ENCODE results near the gene DOK5. TPM values are rescaled to one million over a fixed set of nuclear protein-coding genes. Genes with fewer than 3 reads are reported as not detected.

DOK5 gene
- total RNA-seq, 1 donor from 2014 or later: 3.5 TPM

DNA sequence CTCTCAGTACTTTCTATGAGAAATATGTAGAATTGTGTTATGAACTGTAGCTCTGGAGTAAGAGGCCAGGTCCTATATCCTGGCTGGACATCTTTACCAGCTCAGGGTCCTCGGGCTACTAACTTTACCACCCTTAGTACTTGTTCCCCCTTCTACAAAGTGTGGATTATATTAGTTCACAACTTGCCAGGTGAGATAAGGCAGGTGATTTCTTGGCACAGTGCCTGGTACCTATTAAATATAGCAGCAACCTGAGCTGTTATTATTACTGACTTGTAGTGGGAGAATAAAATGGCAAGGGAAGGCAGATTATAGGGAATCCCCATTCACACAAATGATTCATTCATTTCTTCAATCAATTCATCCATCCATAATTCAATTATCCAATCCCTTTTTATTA, 150.1 kb downstream of the DOK5 start:
- no peak overlapping the region for H3K4me3 ChIP-seq (ENCODE audit: low read depth, low read length)
- no peak for DNase-seq (ENCODE audit: low read depth)
- no peaks in the 10 kb centered on the region for H3K36me3 ChIP-seq (ENCODE audit: control insufficient read depth, insufficient read depth, low read length)
- TF ChIP-seq, protein P1, sequence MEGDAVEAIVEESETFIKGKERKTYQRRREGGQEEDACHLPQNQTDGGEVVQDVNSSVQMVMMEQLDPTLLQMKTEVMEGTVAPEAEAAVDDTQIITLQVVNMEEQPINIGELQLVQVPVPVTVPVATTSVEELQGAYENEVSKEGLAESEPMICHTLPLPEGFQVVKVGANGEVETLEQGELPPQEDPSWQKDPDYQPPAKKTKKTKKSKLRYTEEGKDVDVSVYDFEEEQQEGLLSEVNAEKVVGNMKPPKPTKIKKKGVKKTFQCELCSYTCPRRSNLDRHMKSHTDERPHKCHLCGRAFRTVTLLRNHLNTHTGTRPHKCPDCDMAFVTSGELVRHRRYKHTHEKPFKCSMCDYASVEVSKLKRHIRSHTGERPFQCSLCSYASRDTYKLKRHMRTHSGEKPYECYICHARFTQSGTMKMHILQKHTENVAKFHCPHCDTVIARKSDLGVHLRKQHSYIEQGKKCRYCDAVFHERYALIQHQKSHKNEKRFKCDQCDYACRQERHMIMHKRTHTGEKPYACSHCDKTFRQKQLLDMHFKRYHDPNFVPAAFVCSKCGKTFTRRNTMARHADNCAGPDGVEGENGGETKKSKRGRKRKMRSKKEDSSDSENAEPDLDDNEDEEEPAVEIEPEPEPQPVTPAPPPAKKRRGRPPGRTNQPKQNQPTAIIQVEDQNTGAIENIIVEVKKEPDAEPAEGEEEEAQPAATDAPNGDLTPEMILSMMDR (IDR thresholded peaks at IDR 0.05; ENCODE audit: insufficient read depth, low read length, poor library complexity, severe bottlenecking): no peak
- no peaks in the 10 kb centered on the region for H3K27me3 ChIP-seq (ENCODE audit: control insufficient read depth, insufficient read depth, low read length)

DNA sequence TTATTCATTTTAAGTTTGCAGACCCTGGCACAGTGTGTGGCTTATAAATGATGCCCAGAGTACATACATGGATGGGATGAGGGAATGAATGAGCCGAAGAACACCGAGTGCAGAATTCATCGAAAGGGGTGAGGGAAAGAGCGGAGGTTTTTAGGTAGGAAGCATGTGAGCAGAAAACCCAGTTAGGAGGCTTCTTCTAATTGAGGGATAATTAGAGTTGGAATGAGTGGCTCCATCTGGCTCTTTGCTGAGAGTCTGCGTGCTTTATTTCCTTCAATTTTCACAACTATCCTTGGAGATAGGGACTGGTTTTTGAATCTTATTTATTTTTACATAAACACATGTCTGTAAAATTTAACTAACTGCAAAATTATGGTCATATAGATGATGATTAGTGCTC, 150.7 kb downstream of the DOK5 start:
- no peaks in the 10 kb centered on the region for H3K27me3 ChIP-seq (ENCODE audit: control insufficient read depth, insufficient read depth, low read length)
- TF ChIP-seq, protein P1 (IDR thresholded peaks at IDR 0.05; ENCODE audit: insufficient read depth, low read length, poor library complexity, severe bottlenecking): no peak
- no peaks in the 10 kb centered on the region for H3K36me3 ChIP-seq (ENCODE audit: control insufficient read depth, insufficient read depth, low read length)
- H3K4me3 ChIP-seq (ENCODE audit: low read depth, low read length): no peak overlapping the region
- no peak for DNase-seq (ENCODE audit: low read depth)

GRCh38 chr20:54629632-54630031, 154.2 kb downstream of the DOK5 start:
- no peak for DNase-seq (ENCODE audit: low read depth)
- Histone ChIP-seq H3K4me3 (ENCODE audit: low read depth, low read length) (no peak overlapping the region), H3K36me3 (ENCODE audit: control insufficient read depth, insufficient read depth, low read length) (no peaks in the 10 kb centered on the region), H3K27me3 (ENCODE audit: control insufficient read depth, insufficient read depth, low read length) (no peaks in the 10 kb centered on the region)
- TF ChIP-seq, protein P1 (IDR thresholded peaks at IDR 0.05; ENCODE audit: insufficient read depth, low read length, poor library complexity, severe bottlenecking): no peak

DNA sequence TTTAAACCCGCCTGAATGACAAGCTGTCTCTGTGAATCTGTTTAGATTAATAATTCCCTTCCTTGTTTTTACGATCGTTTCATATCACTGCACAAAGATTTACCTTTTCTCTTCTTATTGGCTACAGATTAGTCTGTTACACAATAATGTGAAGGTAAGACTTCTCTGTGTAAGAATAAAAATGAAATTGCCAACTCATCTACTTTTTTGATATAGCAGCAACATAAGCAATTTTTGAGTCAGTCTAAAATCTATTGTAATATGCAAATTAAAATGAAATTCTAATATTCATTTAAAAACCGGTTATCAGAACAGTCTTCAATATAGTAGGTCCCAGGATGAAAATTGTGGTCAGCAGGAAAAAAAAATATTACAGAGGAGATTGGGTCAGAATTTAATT, 155.2 kb downstream of the DOK5 start:
- Histone ChIP-seq H3K27me3 (ENCODE audit: control insufficient read depth, insufficient read depth, low read length) (no peaks in the 10 kb centered on the region), H3K36me3 (ENCODE audit: control insufficient read depth, insufficient read depth, low read length) (no peaks in the 10 kb centered on the region), H3K4me3 (ENCODE audit: low read depth, low read length) (no peak overlapping the region)
- DNase-seq (ENCODE audit: low read depth): no peak
- TF ChIP-seq, protein P1 (IDR thresholded peaks at IDR 0.05; ENCODE audit: insufficient read depth, low read length, poor library complexity, severe bottlenecking): no peak

DNA sequence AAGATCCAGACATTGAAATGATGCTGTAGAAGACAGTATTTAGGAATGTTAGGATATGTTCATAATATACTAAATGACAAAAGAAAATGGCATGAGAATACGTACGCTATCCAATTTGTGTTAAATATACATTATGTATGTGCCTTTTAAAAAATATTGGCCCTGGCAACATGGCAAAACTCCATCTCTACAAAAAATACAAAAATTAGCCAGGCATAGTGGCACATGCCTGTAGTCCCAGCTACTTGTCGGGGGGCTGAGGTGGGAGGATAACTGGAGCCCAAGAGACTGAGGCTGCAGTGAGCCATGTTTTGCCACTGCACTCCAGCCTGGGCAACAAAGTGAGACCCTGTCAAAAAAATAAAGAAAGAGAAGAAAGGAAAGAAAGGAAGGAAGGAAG, 155.7 kb downstream of the DOK5 start:
- H3K27me3 ChIP-seq (ENCODE audit: control insufficient read depth, insufficient read depth, low read length): no peaks in the 10 kb centered on the region
- H3K4me3 ChIP-seq (ENCODE audit: low read depth, low read length): no peak overlapping the region
- TF ChIP-seq, protein P1 (IDR thresholded peaks at IDR 0.05; ENCODE audit: insufficient read depth, low read length, poor library complexity, severe bottlenecking): no peak
- no peak for DNase-seq (ENCODE audit: low read depth)
- no peaks in the 10 kb centered on the region for H3K36me3 ChIP-seq (ENCODE audit: control insufficient read depth, insufficient read depth, low read length)
